H1 (cell line): ENCODE measurements around the gene PIGH. TPM values are rescaled to one million over a fixed set of nuclear protein-coding genes. Genes with fewer than 3 reads are reported as not detected.

Experiments
- CBX5 ChIP-seq: fragments of 300-800, 300-1000 bp; sonication (generic); IDR thresholded peaks from 2 replicates; pipeline ENCODE4 v1.7.1; 2016; ENCODE audit warnings: antibody characterized with exemption, low read length, low read depth
- CBX8 ChIP-seq: fragments of 300-800, 300-1000 bp; sonication (generic); IDR thresholded peaks from 2 replicates; pipeline ENCODE4 v1.7.1; 2016; ENCODE audit warnings: low read depth, low read length, borderline replicate concordance
- KDM5A ChIP-seq: fragments of 200-600 bp; IDR thresholded peaks from 2 replicates; pipeline ENCODE4 v1.7.1; 2012; ENCODE audit warnings: mild to moderate bottlenecking, low read length, inconsistent platforms, mixed read lengths
- SIX5 ChIP-seq: IDR thresholded peaks from 2 replicates; pipeline ENCODE4 v1.6.1; 2011; ENCODE audit warnings: mild to moderate bottlenecking, low read depth, low read length
- TAF7 ChIP-seq: optimal IDR thresholded peaks from 2 replicates; pipeline ENCODE3; 2011; ENCODE audit warnings: low read depth, mild to moderate bottlenecking, inconsistent platforms, low read length, moderate library complexity, borderline replicate concordance
- polyA plus RNA-seq, 7 experiments: library from polyadenylated mRNA; depleted of rRNA in 3 of 7; stranded (reverse) in 5 of 7; unstranded in 2 of 7; fragments of >200 nt in 5 of 7; fragments of 200-250 nt in 2 of 7; gene quantifications; 1 replicate in 5 of 7; 2 replicates in 1 of 7; 4 replicates in 1 of 7; pipeline versions ENCODE4 v1.2.1 to v1.2.3, GENCODE V29; 2011 to 2013; ENCODE audit warnings: missing spikeins in 2 of 7, mixed read lengths in 2 of 7
- total RNA-seq: library from RNA; stranded (reverse); fragmentation: NEBNext Ultra II Directional; extraction: Animal tissue kit (Norgen Biotek cat#: 25700); gene quantifications from 2 replicates; pipeline ENCODE4 v1.2.1, GENCODE V29; 2021

PIGH gene
- total and polyA plus RNA-seq, 2 of the 8 experiments (the other 6 are each of a cell fraction or from before 2014, with no cell fraction given) = 7.2 to 8.6 TPM

DNA sequence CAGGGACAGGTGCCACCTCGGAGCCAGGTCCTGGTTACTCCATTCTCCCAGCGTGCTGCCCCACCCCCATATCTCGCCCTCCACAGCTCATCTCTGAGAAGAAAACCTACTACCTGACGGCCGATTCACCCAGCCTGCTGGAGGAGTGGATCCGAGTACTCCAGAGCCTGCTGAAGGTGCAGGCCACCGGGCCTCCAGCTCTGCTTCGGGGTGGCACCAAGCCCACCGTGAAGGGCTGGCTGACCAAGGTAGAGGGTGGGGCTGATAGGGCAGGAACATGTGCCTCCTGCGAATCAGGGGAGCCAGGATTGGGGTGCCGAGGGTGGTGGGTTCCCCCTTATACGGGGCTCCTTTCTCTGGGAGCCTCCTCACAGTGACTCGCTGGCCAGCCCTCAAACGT is 25.9 kb downstream of the PIGH start (continued):
- TF ChIP-seq KDM5A = no peak
- no peak for TF ChIP-seq CBX8
- TF ChIP-seq TAF7 = no peak
- no peak for TF ChIP-seq CBX5
- no peak for TF ChIP-seq SIX5
